K562 (cell line): ENCODE data around the gene SRRD. TPM values are rescaled to one million over a fixed set of nuclear protein-coding genes. Genes with fewer than 3 reads are reported as not detected.

Experiments used
- ATAC-seq: fragments of 200-7000 bp; cut with Tn5 transposase; 3 replicates; pipeline ENCODE4 v1.9.1; 2020; ENCODE audit warnings: moderate library complexity
- BruUV-seq: library from RNA; stranded (reverse); fragments of 400-500 nt; replicated peaks from 2 replicates; lab custom pipeline; 2021; lab: Mats Ljungman, UMichigan
- CTCF ChIA-PET: fragments of 300-600 bp; formaldehyde crosslinking; extraction: SDS; loops from one replicate; lab custom pipeline; 2021; ENCODE audit warnings: low intra/inter-chr PET ratio; lab: Yijun Ruan, JAX
- POLR2A ChIA-PET: fragments of 300-600, 350-650 bp; sonication (Branson Sonifier 250); formaldehyde crosslinking; extraction: SDS; loops from one replicate; lab custom pipeline; 2021; ENCODE audit warnings: antibody characterized with exemption, inconsistent platforms; lab: Yijun Ruan, JAX
- DNase-seq, 4 experiments: peaks; one replicate each; pipeline versions ENCODE4 v3.0.0 to v3.0.0-alpha.2; 2011 to 2018; ENCODE audit warnings: low spot score in 3 of 4, mixed read lengths in 3 of 4; ENCODE audit errors: extremely low read depth in 1 of 4
- FAIRE-seq: peaks from 2 replicates; lab custom pipeline; 2011; peaks lifted over from hg19 to GRCh38; lab: Jason Lieb, UNC
- H2AFZ ChIP-seq: 2 replicates; pipeline ENCODE4 v1.6.0; 2011; ENCODE audit warnings: low read depth, low read length, control low read depth, inconsistent platforms
- H3K27ac ChIP-seq: fragments of 200-600 bp; 3 replicates; pipeline ENCODE4 v1.8.0; 2011; ENCODE audit warnings: low read depth, mild to moderate bottlenecking, control low read depth, inconsistent platforms, low read length, moderate library complexity, mixed read lengths; ENCODE audit errors: extremely low read depth
- H3K27me3 ChIP-seq, 2 experiments: fragments of 300-600 bp in 1 of 2; 2 replicates in 1 of 2; 3 replicates in 1 of 2; pipeline versions ENCODE4 v1.6.0 to v1.8.0; 2011; ENCODE audit warnings: inconsistent platforms in 2 of 2, low read length in 2 of 2, mild to moderate bottlenecking in 1 of 2, mixed read lengths in 1 of 2, moderate library complexity in 1 of 2; ENCODE audit not compliant: control insufficient read depth in 2 of 2, insufficient read depth in 2 of 2
- H3K36me3 ChIP-seq: fragments of 300-600 bp; 3 replicates; pipeline ENCODE4 v1.8.0; 2011; ENCODE audit warnings: mild to moderate bottlenecking, low read length, inconsistent platforms; ENCODE audit not compliant: control insufficient read depth, insufficient read depth
- H3K4me1 ChIP-seq, 2 experiments: fragments of 200-600 bp in 1 of 2; replicated peaks in 1 of 2; 2 replicates in 1 of 2; 3 replicates in 1 of 2; pipeline versions ENCODE4 v1.5.1 to v1.8.0; 2011; ENCODE audit warnings: inconsistent platforms in 2 of 2, low read length in 2 of 2, mild to moderate bottlenecking in 1 of 2, mixed read lengths in 1 of 2, moderate library complexity in 1 of 2; ENCODE audit not compliant: control insufficient read depth in 2 of 2, insufficient read depth in 2 of 2
- H3K4me2 ChIP-seq: 2 replicates; pipeline ENCODE4 v1.6.1; 2011; ENCODE audit warnings: low read length, control low read depth, inconsistent platforms, mixed read lengths; ENCODE audit not compliant: insufficient read depth
- H3K4me3 ChIP-seq: fragments of 200-600 bp; sonication (generic), shearing (Covaris generic); 2 replicates; pipeline ENCODE4 v1.5.1; 2016; ENCODE audit warnings: control low read depth, inconsistent platforms
- H3K79me2 ChIP-seq: fragments of 200-600 bp; 3 replicates; pipeline ENCODE4 v1.8.0; 2011; ENCODE audit warnings: low read length, inconsistent platforms; ENCODE audit not compliant: control insufficient read depth, insufficient read depth
- H3K9ac ChIP-seq, 2 experiments: 2 replicates each; pipeline versions ENCODE4 v1.6.0 to v1.6.1; 2011; ENCODE audit warnings: low read depth in 2 of 2, low read length in 2 of 2, control low read depth in 1 of 2, inconsistent platforms in 1 of 2, mild to moderate bottlenecking in 1 of 2, mixed read lengths in 1 of 2; ENCODE audit not compliant: insufficient read depth in 1 of 2
- H3K9me1 ChIP-seq: one replicate; pipeline ENCODE4 v1.6.0; 2011; ENCODE audit warnings: inconsistent platforms, mild to moderate bottlenecking, low read length, moderate library complexity; ENCODE audit not compliant: control insufficient read depth, insufficient read depth
- H3K9me3 ChIP-seq: replicated peaks from 2 replicates; pipeline ENCODE4 v1.5.1; 2011; ENCODE audit warnings: low read depth, low read length, inconsistent platforms; ENCODE audit not compliant: control insufficient read depth, insufficient read depth
- H4K20me1 ChIP-seq: replicated peaks from 2 replicates; pipeline ENCODE4 v1.6.1; 2011; ENCODE audit warnings: low read length, inconsistent platforms, mixed read lengths; ENCODE audit not compliant: control insufficient read depth, insufficient read depth
- MTA3 ChIP-seq: fragments of 450-650 bp; formaldehyde crosslinking; IDR thresholded peaks from 2 replicates; pipeline ENCODE4 v1.6.1; 2017; ENCODE audit warnings: mild to moderate bottlenecking, borderline replicate concordance
- POLR2G ChIP-seq: fragments of 200-400 bp; formaldehyde crosslinking; IDR thresholded peaks from 2 replicates; pipeline ENCODE4 v1.6.1; 2017; ENCODE audit warnings: low read depth, mild to moderate bottlenecking, antibody characterized with exemption, low read length, moderate library complexity
- RBM22 ChIP-seq: fragments of 200-400 bp; formaldehyde crosslinking; IDR thresholded peaks from 2 replicates; pipeline ENCODE4 v1.6.1; 2018; ENCODE audit warnings: low read length, low read depth; ENCODE audit not compliant: poor library complexity, severe bottlenecking
- ZBTB33 ChIP-seq: sonication (generic); formaldehyde crosslinking; IDR thresholded peaks from 2 replicates; pipeline ENCODE4 v1.8.1; 2023; ENCODE audit warnings: mild to moderate bottlenecking, missing genetic modification reagents
- ZNF133 ChIP-seq: fragments of 250-450 bp; sonication (Bioruptor Pico); IDR thresholded peaks from 2 replicates; pipeline ENCODE4 v1.4.0; 2020; ENCODE audit warnings: mild to moderate bottlenecking
- ZNF217 ChIP-seq: sonication (generic); formaldehyde crosslinking; IDR thresholded peaks from 2 replicates; pipeline ENCODE4 v1.8.0; 2022; ENCODE audit warnings: mild to moderate bottlenecking, missing genetic modification reagents
- ZNF589 ChIP-seq: fragments of 200-800 bp; sonication (Bioruptor generic); IDR thresholded peaks from 2 replicates; pipeline ENCODE4 v1.6.1; 2016; ENCODE audit warnings: low read depth, missing genetic modification characterization, missing compliant biosample characterization
- whole genome bisulfite sequencing: fragments of 100-300 bp; shearing (Covaris generic); methylation state at CpG from one replicate; pipeline ENCODE4 v1.1.6; 2016; ENCODE audit warnings: low coverage, mixed read lengths; ENCODE audit not compliant: insufficient coverage; ENCODE audit errors: missing lambda C conversion rate; 5-methylcytosine and 5-hydroxymethylcytosine counted together
- in situ Hi-C: fragments of 300-500 bp; cut with MboI; formaldehyde crosslinking; loops from 4 replicates; pipeline ENCODE4 v1.15.0; 2018; ENCODE audit warnings: inconsistent platforms, mixed read lengths
- intact Hi-C: fragments of 100-400 bp; cut with micrococcal nuclease; formaldehyde crosslinking; loops from 2 replicates; pipeline ENCODE4 v1.14.2; 2022
- polyA plus RNA-seq, 8 experiments: library from polyadenylated mRNA; depleted of rRNA in 4 of 8; stranded (reverse) in 5 of 8; unstranded in 3 of 8; fragments of >200 nt; fragmentation: Nextera tagmentation in 2 of 8; fragmentation: Illumina TruSeq in 1 of 8; extraction: Ambion mirVana in 2 of 8; extraction: Trizol in 1 of 8; gene quantifications; 2 replicates each; pipeline versions ENCODE4 v1.2.1 to v1.2.3, GENCODE V29; 2011 to 2014; ENCODE audit warnings: inconsistent platforms in 1 of 8, missing spikeins in 1 of 8
- total RNA-seq, 7 experiments: library from RNA; depleted of rRNA in 6 of 7; stranded (reverse); fragments of >200 nt in 6 of 7; fragmentation: Illumina TruSeq in 2 of 7; extraction: Trizol in 2 of 7; gene quantifications; 2 replicates each; pipeline versions ENCODE4 v1.2.1 to v1.2.3, GENCODE V29; 2011 to 2021; ENCODE audit warnings: low replicate concordance in 1 of 7

Gene SRRD
- total and polyA plus RNA-seq, 9 of the 15 experiments (the other 6 are each of a cell fraction or from before 2014, with no cell fraction given), result 4.9 to 59.4 (median 34.4) TPM

- 100% methylated on average over 2 of the region's 2 CpGs for WGBS
- FAIRE-seq (no peak), DNase-seq (no peak), ATAC-seq (no peak)
- no peaks in the 10 kb centered on the region for H3K9me1 ChIP-seq
- no peak overlapping the region for H3K4me3 ChIP-seq
- no peaks in the 10 kb centered on the region for H3K27me3 ChIP-seq
- BruUV-seq, result TSS peak; percentile 8
- intact Hi-C loops, result no loop called here
- CTCF ChIA-PET, result no interaction called here
- H3K4me2 ChIP-seq, result no peak overlapping the region
- TF ChIP-seq ZNF217 (CRISPR knock-in tag), result no peak
- no peak for TF ChIP-seq ZNF589 (CRISPR knock-in tag)
- TF ChIP-seq ZNF133 (CRISPR knock-in tag), result no peak
- H3K79me2 ChIP-seq, result peaks cover 55% of the 10 kb centered on the region
- no peak overlapping the region for H3K9ac ChIP-seq
- H3K36me3 ChIP-seq, result peaks cover 94% of the 10 kb centered on the region; the same call in 2 of the 3 replicates
- H3K27ac ChIP-seq, result no peak overlapping the region
- in situ Hi-C loops, result no loop called here
- POLR2A ChIA-PET, result interaction anchor here (0.6 to 1.2 kb wide), 3 partner anchors 11 to 47 kb away, joined by 3 to 4 read pairs (median 3); partner anchors contain the start of gene TFIP11
- H2AFZ ChIP-seq, result no peak overlapping the region
- no peaks in the 10 kb centered on the region; the same call in 1 of the 2 replicates for H4K20me1 ChIP-seq
- peaks cover 0 to 10% of the 10 kb centered on the region in 2 experiments; a peak in 2 of 5 replicates for H3K4me1 ChIP-seq
- H3K9me3 ChIP-seq, result no peaks in the 10 kb centered on the region
These were observed 56.4 kb downstream of the SRRD start for GRCh38 chr22:26540119-26540518.

- TF ChIP-seq MTA3, result no peak
- peak; percentile 45 for TF ChIP-seq RBM22
- peak; percentile 54; the same call in 1 of the 2 replicates for TF ChIP-seq POLR2G
- peak; percentile 81 for TF ChIP-seq ZBTB33 (CRISPR knock-in tag)
- in situ Hi-C loops (no loop called here), intact Hi-C loops (no loop called here)
- ChIA-PET CTCF (no interaction called here), POLR2A (interaction anchor here (0.7 to 1.1 kb wide), 2 partner anchors 13 to 14 kb away, joined by 3 to 4 read pairs; no protein-coding TSS in a partner anchor)
- no TSS peak for BruUV-seq
- Histone ChIP-seq H3K36me3 (peaks cover 94% of the 10 kb centered on the region; the same call in 2 of the 3 replicates), H3K4me2 (no peak overlapping the region), H3K9ac (no peak overlapping the region), H3K9me1 (no peaks in the 10 kb centered on the region), H3K79me2 (peaks cover 65% of the 10 kb centered on the region), H4K20me1 (no peaks in the 10 kb centered on the region; the same call in 1 of the 2 replicates), H2AFZ (no peak overlapping the region), H3K4me3 (no peak overlapping the region), H3K27me3 (no peaks in the 10 kb centered on the region), H3K9me3 (no peaks in the 10 kb centered on the region), H3K27ac (no peak overlapping the region), H3K4me1 (peaks cover 0 to 10% of the 10 kb centered on the region in 2 experiments; a peak in 2 of 5 replicates)
- no peak for FAIRE-seq
- WGBS, result 96% methylated on average over 19 of the region's 47 CpGs
- no peak for DNase-seq
- no peak for ATAC-seq
These were observed 57.6 kb downstream of the SRRD start for GRCh38 chr22:26541167-26541819.
